COLO668 (cell line): Measurements from ENCODE around the gene MBD6.
"Not testable (repeated sequence)": the region's sequence is repeated elsewhere in the genome, so short reads cannot be mapped to it uniquely, and the experiment has no call there.

Source experiments
- DNase-seq: peaks from one replicate; lab custom pipeline; 2025; ENCODE audit not compliant: unreplicated experiment; lab: John Stamatoyannopoulos, UW

Gene MBD6

DNA sequence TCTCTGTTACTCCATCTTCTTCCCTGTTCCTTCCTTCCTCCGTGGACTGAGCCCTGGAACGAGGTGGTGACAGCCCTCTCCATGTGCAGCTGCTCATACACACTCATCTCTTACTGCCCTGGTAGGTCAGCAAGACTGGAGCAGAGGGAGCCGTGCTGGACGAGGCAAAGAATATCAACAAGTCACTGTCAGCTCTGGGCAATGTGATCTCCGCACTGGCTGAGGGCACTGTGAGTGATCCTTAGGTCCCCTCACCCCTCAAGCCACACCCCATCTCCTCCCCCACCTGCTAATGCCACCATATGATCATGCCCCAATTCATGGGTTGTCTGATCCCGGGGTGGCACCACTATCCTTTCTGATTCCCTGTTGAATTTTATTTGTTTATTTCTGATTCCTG, 46.2 kb downstream of the MBD6 start:
- DNase-seq, result no peak

DNA sequence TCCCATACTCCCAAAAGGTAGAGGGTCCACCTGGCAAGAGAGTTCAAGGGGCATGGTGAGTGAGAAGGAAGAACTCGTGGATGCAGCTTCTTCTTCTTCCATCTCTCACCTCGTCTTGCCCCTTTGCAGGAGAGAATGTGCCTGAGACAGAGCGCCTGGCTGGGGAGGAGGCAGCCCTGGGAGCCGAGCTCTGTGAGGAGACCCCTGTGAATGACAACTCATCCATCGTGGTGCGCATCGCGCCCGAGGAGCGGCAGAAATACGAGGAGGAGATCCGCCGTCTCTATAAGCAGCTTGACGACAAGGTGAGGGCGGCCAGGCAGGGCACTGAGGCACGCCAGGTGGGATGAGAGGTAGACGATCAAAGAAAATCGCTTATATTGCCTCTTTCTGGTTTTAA, 47.2 kb downstream of the MBD6 start:
- no peak for DNase-seq

DNA sequence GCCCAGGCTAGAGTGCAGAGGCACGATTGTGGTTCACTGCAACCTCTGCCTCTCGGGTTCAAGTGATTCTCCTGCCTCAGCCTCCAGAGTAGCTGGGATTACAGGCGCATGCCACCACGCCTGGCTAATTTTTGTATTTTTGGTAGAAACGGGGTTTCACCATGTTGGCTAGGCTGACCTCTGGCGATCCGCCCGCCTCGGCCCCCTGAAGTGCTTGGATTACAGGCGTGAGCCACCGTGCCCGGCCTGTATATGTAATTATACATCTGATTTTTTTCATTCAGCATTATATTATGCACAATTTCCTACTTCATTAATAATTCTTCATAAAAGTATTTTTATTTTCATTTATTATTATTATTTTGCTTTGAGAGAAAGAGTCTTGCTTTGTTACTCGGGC, 47.8 kb downstream of the MBD6 start:
- DNase-seq, result not testable (repeated sequence)

DNA sequence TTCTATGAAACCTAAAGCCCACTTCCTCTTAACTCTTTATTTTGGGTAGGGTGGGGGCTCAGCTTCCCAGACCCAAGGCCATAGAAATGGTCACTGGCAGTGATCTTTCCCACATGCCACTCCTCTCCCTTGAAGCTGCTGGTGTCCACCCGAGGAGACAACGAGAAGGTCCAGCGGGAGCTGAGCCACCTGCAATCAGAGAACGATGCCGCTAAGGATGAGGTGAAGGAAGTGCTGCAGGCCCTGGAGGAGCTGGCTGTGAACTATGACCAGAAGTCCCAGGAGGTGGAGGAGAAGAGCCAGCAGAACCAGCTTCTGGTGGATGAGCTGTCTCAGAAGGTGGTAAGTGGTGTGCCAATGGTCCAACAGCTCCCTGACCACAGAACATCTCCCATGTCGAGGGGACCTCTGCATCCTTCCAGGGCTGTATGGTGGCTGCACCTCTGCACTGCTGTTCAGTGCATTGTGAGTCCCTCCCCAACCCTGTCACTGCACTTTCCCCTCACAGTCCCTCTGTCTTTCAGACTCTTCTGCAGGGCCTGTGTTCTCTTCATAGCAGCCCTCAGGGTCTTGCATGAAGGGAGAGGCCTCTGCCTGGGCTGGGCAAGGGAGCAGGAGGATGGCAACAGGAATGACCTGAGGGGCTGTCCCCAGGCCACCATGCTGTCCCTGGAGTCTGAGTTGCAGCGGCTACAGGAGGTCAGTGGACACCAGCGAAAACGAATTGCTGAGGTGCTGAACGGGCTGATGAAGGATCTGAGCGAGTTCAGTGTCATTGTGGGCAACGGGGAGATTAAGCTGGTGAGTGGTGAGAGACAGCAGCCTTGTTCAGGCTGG, 49.5 kb downstream of the MBD6 start:
- DNase-seq, result no peak

DNA sequence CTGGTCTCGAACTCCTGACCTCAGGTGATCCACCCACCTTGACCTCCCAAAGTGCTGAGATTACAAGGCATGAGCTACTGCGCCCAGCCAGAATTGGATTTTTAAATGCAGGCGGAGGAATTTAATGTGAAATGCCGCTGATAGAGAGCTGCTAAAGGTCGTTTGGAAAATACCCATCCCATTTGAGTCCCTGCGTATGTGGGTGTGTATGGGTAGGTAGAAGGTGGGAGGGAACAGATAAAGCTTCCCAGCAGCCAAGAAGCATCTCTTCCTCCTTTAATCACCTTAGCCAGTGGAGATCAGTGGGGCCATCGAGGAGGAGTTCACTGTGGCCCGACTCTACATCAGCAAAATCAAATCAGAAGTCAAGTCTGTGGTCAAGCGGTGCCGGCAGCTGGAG, 52.2 kb downstream of the MBD6 start:
- no peak for DNase-seq

DNA sequence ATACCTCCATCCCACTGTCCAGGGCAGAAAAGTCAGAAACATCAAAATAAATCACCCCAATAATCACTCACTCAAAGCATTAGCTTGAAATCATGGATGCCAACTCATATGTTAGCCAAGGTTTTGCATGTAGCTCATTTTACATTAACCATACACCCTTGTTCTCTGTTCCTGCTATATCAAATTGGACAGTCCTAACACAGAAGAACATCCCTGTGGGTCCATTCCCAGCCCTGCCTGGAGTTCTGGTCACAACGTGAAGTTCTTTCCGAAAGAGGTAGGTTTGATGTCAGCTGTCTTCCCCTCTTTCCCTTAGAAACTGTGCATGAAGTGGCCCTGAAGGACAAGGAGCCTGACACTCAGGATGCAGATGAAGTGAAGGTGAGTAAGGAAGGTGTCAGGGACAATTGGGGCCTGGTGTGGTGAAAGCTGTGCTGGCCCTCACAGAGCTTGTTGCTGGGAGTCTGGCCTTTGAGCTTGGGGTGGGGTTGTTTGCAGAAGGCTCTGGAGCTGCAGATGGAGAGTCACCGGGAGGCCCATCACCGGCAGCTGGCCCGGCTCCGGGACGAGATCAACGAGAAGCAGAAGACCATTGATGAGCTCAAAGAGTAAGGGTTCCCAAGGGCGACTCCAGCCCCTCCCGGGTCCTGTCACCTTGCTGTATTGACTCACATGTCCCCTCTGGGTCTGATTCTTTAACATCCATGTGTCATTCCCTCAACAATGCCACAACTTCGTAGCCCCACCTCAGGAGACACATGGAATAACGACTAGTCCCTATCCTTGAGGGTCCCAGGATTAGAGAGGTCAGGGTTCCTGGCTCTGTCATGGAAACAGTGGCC, 53.4 kb downstream of the MBD6 start:
- DNase-seq, result peak; percentile 21

DNA sequence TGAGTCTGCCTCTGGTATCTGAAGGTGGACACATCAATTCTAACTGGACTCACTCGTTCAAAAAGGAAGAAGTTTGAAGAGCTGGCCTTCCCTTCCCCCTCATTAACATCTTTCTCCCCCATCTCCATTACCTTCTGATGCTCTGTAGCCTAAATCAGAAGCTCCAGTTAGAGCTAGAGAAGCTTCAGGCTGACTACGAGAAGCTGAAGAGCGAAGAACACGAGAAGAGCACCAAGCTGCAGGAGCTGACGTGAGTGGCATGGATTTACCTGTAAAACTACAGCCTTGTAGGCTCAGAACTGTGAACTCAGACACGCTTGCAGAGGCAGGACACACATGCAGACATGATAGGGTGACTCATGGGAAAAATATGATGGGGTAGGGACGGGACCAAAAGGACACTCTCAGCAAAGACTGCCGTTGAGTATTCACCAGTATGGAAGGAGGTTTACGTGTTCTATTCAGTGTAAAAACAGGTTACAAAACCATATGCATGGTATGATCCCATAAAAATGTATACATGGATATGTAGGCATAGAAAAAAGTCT, 54.1 kb downstream of the MBD6 start:
- no peak for DNase-seq

DNA sequence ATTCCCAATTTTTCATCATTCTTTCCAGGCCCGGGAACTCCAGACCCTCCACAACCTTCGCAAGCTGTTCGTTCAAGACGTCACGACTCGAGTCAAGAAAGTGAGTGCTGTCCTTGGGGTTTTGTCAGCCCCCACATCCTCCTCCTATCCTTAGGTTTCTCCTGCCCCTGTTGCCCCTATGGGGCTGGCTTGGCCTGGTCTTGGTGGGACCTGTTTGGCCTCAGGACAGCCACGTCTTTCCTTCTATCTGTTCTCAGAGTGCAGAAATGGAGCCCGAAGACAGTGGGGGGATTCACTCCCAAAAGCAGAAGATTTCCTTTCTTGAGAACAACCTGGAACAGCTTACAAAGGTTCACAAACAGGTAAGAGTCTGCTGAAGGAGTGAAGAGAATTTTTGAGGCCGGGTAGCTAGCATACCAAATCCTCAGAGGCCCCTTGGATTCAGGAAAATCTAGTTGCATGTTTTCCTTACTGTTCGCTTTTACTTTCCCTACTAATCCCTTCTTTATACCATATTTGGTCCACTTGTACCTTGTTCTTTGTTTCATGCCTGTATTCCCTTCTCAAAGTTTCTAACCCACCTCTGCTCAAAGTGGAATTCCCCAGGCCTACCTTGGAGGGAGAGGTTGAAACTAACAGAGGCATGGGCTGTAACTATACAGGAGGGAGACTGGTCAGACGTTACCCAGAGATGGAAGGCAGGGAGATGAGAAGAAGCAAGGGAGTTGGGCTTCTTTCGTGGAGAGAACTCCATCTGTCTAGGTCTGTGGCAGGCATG, 55.5 kb downstream of the MBD6 start:
- DNase-seq, result no peak

DNA sequence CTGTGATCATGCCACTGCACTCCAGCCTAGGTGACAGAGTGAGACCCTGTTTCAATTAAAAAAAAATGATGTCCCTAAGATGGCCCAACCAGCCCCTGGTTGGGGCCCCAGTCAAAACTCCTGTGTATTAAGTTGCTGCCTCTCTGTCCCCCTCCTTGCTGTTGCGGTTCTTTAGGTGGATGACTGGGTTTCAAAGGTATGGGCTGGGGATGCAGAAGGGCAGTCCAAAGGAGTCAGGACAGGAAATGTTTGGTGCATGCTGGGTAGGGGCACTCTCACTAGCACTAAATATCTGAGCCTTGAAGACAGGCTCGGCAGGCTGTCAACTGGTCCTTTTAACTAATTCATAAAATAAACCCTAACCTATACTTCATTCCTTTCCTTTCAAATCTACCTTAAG, 56.4 kb downstream of the MBD6 start:
- no peak for DNase-seq
